GM19397 (cell line): ENCODE data around the gene RPLP2.

Source experiments
- ATAC-seq: cut with Tn5 transposase; IDR thresholded peaks from one replicate; pipeline ENCODE4 v1.9.1; 2021; ENCODE audit warnings: mild to moderate bottlenecking, moderate library complexity; ENCODE audit not compliant: unreplicated experiment

RPLP2 gene

GRCh38 chr11:802693-803466, 6.9 kb upstream of the RPLP2 start:
- ATAC-seq, result no peak

GRCh38 chr11:803467-803742, 6.4 kb upstream of the RPLP2 start:
- no peak for ATAC-seq

- ATAC-seq, result no peak
Observed at GRCh38 chr11:803770-804598, 5.8 kb upstream of the RPLP2 start.

GRCh38 chr11:804599-804964, 5.2 kb upstream of the RPLP2 start:
- ATAC-seq, result no peak

GRCh38 chr11:808427-809286, 1.1 kb upstream of the RPLP2 start:
- ATAC-seq, result no peak

- ATAC-seq, result no peak
Observed at GRCh38 chr11:810040-810567, 337 bp downstream of the RPLP2 start.

- ATAC-seq, result no peak
Observed at GRCh38 chr11:811446-812245, 1.9 kb downstream of the RPLP2 start.

GRCh38 chr11:812390-812789, 2.6 kb downstream of the RPLP2 start:
- no peak for ATAC-seq

GRCh38 chr11:813072-813455, 3.3 kb downstream of the RPLP2 start:
- ATAC-seq, result no peak

GRCh38 chr11:813456-814096, 3.8 kb downstream of the RPLP2 start:
- ATAC-seq, result no peak

- ATAC-seq, result no peak
Observed at GRCh38 chr11:815675-816432, 6.1 kb downstream of the RPLP2 start.

GRCh38 chr11:816433-816779, 6.6 kb downstream of the RPLP2 start:
- no peak for ATAC-seq

GRCh38 chr11:818396-819128, 8.8 kb downstream of the RPLP2 start, which contains the start of gene PNPLA2:
Gene PNPLA2, plus strand, starts transcription at chr11:818914. Its CDS starts 805 bp downstream, at chr11:819719.
- ATAC-seq, result no peak

GRCh38 chr11:819129-819931, 9.6 kb downstream of the RPLP2 start:
- ATAC-seq, result peak; percentile 71

- ATAC-seq, result peak; percentile 63
Observed at GRCh38 chr11:819943-820649, 10.3 kb downstream of the RPLP2 start.

- no peak for ATAC-seq
Observed at GRCh38 chr11:820655-821511, 11.1 kb downstream of the RPLP2 start.
